ENCODE data around the gene ATP5PO. TPM values are rescaled to one million over a fixed set of nuclear protein-coding genes. Genes with fewer than 3 reads are reported as not detected.

The ATP5PO gene
- total and polyA plus RNA-seq, 2 of the 8 experiments (the other 6 are each of a cell fraction or from before 2014, with no cell fraction given) = 251 to 267 TPM

DNA sequence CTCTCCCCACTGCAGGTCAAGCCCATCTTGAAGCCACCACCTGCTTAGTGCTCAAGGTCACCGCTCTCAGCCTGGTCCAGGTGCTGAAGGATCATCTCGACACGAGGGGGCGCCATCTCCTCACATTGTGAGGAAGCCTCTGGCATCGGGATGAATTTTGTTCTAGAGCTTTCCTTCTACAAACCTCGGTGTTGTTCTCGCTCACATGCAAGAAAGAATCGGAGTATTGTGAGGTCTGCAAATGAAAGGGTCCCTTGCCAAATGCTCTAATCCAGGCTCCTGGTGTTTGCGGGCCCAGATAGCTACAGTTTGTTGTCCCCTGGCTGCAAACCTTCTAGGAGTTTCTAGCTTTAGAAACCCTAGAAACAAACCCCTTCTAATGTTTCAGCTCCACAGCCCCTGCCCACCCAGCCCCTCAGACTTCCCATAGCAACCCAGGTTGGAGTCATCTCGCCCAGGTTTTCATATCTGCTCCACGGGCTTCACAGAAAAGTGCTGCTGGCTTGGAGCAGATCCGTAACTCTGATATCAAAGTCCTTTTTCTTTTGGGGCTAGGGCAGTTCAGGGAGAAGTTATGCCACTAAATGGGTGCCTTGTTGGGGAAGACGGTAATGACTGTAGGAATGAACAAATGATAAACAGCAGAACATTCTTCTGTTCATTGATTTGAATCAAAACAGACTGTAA is 8.6 kb upstream of the ATP5PO start (continued):
- TF ChIP-seq, protein P1, sequence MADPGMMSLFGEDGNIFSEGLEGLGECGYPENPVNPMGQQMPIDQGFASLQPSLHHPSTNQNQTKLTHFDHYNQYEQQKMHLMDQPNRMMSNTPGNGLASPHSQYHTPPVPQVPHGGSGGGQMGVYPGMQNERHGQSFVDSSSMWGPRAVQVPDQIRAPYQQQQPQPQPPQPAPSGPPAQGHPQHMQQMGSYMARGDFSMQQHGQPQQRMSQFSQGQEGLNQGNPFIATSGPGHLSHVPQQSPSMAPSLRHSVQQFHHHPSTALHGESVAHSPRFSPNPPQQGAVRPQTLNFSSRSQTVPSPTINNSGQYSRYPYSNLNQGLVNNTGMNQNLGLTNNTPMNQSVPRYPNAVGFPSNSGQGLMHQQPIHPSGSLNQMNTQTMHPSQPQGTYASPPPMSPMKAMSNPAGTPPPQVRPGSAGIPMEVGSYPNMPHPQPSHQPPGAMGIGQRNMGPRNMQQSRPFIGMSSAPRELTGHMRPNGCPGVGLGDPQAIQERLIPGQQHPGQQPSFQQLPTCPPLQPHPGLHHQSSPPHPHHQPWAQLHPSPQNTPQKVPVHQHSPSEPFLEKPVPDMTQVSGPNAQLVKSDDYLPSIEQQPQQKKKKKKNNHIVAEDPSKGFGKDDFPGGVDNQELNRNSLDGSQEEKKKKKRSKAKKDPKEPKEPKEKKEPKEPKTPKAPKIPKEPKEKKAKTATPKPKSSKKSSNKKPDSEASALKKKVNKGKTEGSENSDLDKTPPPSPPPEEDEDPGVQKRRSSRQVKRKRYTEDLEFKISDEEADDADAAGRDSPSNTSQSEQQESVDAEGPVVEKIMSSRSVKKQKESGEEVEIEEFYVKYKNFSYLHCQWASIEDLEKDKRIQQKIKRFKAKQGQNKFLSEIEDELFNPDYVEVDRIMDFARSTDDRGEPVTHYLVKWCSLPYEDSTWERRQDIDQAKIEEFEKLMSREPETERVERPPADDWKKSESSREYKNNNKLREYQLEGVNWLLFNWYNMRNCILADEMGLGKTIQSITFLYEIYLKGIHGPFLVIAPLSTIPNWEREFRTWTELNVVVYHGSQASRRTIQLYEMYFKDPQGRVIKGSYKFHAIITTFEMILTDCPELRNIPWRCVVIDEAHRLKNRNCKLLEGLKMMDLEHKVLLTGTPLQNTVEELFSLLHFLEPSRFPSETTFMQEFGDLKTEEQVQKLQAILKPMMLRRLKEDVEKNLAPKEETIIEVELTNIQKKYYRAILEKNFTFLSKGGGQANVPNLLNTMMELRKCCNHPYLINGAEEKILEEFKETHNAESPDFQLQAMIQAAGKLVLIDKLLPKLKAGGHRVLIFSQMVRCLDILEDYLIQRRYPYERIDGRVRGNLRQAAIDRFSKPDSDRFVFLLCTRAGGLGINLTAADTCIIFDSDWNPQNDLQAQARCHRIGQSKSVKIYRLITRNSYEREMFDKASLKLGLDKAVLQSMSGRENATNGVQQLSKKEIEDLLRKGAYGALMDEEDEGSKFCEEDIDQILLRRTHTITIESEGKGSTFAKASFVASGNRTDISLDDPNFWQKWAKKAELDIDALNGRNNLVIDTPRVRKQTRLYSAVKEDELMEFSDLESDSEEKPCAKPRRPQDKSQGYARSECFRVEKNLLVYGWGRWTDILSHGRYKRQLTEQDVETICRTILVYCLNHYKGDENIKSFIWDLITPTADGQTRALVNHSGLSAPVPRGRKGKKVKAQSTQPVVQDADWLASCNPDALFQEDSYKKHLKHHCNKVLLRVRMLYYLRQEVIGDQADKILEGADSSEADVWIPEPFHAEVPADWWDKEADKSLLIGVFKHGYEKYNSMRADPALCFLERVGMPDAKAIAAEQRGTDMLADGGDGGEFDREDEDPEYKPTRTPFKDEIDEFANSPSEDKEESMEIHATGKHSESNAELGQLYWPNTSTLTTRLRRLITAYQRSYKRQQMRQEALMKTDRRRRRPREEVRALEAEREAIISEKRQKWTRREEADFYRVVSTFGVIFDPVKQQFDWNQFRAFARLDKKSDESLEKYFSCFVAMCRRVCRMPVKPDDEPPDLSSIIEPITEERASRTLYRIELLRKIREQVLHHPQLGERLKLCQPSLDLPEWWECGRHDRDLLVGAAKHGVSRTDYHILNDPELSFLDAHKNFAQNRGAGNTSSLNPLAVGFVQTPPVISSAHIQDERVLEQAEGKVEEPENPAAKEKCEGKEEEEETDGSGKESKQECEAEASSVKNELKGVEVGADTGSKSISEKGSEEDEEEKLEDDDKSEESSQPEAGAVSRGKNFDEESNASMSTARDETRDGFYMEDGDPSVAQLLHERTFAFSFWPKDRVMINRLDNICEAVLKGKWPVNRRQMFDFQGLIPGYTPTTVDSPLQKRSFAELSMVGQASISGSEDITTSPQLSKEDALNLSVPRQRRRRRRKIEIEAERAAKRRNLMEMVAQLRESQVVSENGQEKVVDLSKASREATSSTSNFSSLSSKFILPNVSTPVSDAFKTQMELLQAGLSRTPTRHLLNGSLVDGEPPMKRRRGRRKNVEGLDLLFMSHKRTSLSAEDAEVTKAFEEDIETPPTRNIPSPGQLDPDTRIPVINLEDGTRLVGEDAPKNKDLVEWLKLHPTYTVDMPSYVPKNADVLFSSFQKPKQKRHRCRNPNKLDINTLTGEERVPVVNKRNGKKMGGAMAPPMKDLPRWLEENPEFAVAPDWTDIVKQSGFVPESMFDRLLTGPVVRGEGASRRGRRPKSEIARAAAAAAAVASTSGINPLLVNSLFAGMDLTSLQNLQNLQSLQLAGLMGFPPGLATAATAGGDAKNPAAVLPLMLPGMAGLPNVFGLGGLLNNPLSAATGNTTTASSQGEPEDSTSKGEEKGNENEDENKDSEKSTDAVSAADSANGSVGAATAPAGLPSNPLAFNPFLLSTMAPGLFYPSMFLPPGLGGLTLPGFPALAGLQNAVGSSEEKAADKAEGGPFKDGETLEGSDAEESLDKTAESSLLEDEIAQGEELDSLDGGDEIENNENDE (IDR thresholded peaks at IDR 0.05; ENCODE audit: insufficient replicate concordance, low read length) = no peak
- no peak for TF ChIP-seq TAF1 (IDR thresholded peaks at IDR 0.05; ENCODE audit: low read depth, low read length)
- no peak for TF ChIP-seq RNF2 (IDR thresholded peaks at IDR 0.05; ENCODE audit: borderline replicate concordance, low read depth, low read length, missing control alignments, poor library complexity, severe bottlenecking)
- no peak for TF ChIP-seq NRF1 (IDR thresholded peaks at IDR 0.05; ENCODE audit: low read depth, low read length)
- no peak for TF ChIP-seq TCF12 (IDR thresholded peaks at IDR 0.05; ENCODE audit: low read depth, low read length)
- TF ChIP-seq, protein P2, sequence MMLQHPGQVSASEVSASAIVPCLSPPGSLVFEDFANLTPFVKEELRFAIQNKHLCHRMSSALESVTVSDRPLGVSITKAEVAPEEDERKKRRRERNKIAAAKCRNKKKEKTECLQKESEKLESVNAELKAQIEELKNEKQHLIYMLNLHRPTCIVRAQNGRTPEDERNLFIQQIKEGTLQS (IDR thresholded peaks at IDR 0.05; ENCODE audit: insufficient read depth, low read depth, low read length) = 0 out of 2 replicates have a peak, but pooled peaks have one; percentile 15
- TF ChIP-seq, protein P3, sequence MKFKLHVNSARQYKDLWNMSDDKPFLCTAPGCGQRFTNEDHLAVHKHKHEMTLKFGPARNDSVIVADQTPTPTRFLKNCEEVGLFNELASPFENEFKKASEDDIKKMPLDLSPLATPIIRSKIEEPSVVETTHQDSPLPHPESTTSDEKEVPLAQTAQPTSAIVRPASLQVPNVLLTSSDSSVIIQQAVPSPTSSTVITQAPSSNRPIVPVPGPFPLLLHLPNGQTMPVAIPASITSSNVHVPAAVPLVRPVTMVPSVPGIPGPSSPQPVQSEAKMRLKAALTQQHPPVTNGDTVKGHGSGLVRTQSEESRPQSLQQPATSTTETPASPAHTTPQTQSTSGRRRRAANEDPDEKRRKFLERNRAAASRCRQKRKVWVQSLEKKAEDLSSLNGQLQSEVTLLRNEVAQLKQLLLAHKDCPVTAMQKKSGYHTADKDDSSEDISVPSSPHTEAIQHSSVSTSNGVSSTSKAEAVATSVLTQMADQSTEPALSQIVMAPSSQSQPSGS (IDR thresholded peaks at IDR 0.05; ENCODE audit: low read length) = no peak; the same call in 1 of the 2 replicates
- TF ChIP-seq SP1 (IDR thresholded peaks at IDR 0.05; ENCODE audit: low read depth, low read length) = no peak
